Vein endothelial cell (primary cell): ENCODE data around the gene DPYSL3. TPM values are rescaled to one million over a fixed set of nuclear protein-coding genes. Genes with fewer than 3 reads are reported as not detected.

ENCODE experiments used
- small RNA-seq: library from RNA; depleted of rRNA; stranded (forward); fragments of <200 nt; gene quantifications from one replicate; pipeline ENCODE3, GENCODE V24; 2012
- total RNA-seq: library from RNA; depleted of rRNA; stranded (reverse); fragments of >200 nt; gene quantifications from 2 replicates; pipeline ENCODE4 v1.2.3, GENCODE V29; 2012

Gene DPYSL3
- total RNA-seq: 58.7 and 64.7 TPM in 2 replicates

GRCh38 chr5:147509710-147510651 lies at the start of gene DPYSL3:
TSS of gene DPYSL3 (minus strand) at chr5:147510068. CDS start at chr5:147509858, 210 bp downstream.

Small RNA genes lying within 50 kb of the gene (small RNA-seq; reads per million reads assigned to genes)
- not detected for gene AC011373.1
